ENCODE measurements around the gene YBEY. TPM values are rescaled to one million over a fixed set of nuclear protein-coding genes. Genes with fewer than 3 reads are reported as not detected.
"Not testable (repeated sequence)": the region's sequence is repeated elsewhere in the genome, so short reads cannot be mapped to it uniquely, and the experiment has no call there.

Gene YBEY
- total RNA-seq, 1 donor from 2014 or later, result 13.5 TPM

DNA sequence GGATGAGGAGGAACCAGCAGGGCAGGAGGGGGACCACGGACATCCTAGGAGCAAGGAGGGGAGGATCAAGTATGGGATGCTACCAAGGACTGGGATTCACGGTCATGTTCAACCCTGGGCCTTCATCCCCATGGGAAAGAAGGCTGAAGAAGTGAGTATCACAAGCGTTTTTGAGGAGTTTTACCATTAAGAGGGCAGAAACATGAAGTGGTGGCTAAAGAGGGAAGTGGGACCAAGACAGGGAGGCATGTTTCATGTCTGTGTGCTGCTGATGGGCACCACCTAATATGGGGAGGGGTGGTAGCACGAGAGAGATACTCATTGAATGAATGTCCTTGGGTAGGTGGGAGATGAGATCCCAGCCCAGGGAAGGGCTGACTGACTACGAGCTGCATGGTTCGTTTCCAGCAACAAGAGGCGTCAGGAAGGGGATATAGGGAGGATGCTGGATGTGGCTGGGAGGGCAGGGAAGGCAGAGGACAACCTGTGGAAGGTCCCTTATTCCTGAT, 46.3 kb upstream of the YBEY start:
- Histone ChIP-seq H3K36me3 (ENCODE audit: insufficient read depth, low read length) (peaks cover 74% of the 10 kb centered on the region), H3K27me3 (ENCODE audit: insufficient read depth, low read length) (no peaks in the 10 kb centered on the region), H3K79me2 (ENCODE audit: insufficient read depth, low read length) (no peaks in the 10 kb centered on the region), H3K4me2 (ENCODE audit: low read length) (no peak overlapping the region), H2AFZ (ENCODE audit: low read depth, low read length) (no peak overlapping the region), H4K20me1 (ENCODE audit: insufficient read depth, low read length) (peaks cover 19% of the 10 kb centered on the region), H3K9me3 (ENCODE audit: insufficient read depth, low read depth, low read length) (no peaks in the 10 kb centered on the region), H3K27ac (ENCODE audit: low read depth, low read length) (no peak overlapping the region), H3K9ac (ENCODE audit: low read length) (no peak overlapping the region), H3K4me3 (ENCODE audit: insufficient read depth, low read depth, low read length) (no peak overlapping the region), H3K4me1 (ENCODE audit: insufficient read depth, low read length) (no peaks in the 10 kb centered on the region)
- Mint-ChIP-seq H3K27me3 (ENCODE audit: low read depth, unreplicated experiment) (no peaks in the 10 kb centered on the region), H3K4me1 (ENCODE audit: low read depth, unreplicated experiment) (no peaks in the 10 kb centered on the region), H3K9me3 (ENCODE audit: unreplicated experiment) (no peaks in the 10 kb centered on the region), H3K27ac (ENCODE audit: unreplicated experiment) (no peak overlapping the region), H3K4me3 (ENCODE audit: unreplicated experiment) (no peak overlapping the region), H3K36me3 (ENCODE audit: low read depth, unreplicated experiment) (peaks cover 34% of the 10 kb centered on the region)
- DNase-seq (ENCODE audit: low read depth) (no peak), FAIRE-seq (no peak)
- TF ChIP-seq EZH2 (IDR thresholded peaks at IDR 0.05; ENCODE audit: insufficient read depth, low read length), result no peak
- TF ChIP-seq, protein P1, sequence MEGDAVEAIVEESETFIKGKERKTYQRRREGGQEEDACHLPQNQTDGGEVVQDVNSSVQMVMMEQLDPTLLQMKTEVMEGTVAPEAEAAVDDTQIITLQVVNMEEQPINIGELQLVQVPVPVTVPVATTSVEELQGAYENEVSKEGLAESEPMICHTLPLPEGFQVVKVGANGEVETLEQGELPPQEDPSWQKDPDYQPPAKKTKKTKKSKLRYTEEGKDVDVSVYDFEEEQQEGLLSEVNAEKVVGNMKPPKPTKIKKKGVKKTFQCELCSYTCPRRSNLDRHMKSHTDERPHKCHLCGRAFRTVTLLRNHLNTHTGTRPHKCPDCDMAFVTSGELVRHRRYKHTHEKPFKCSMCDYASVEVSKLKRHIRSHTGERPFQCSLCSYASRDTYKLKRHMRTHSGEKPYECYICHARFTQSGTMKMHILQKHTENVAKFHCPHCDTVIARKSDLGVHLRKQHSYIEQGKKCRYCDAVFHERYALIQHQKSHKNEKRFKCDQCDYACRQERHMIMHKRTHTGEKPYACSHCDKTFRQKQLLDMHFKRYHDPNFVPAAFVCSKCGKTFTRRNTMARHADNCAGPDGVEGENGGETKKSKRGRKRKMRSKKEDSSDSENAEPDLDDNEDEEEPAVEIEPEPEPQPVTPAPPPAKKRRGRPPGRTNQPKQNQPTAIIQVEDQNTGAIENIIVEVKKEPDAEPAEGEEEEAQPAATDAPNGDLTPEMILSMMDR (IDR thresholded peaks at IDR 0.05; ENCODE audit: insufficient read depth, low read depth, low read length), result no peak

DNA sequence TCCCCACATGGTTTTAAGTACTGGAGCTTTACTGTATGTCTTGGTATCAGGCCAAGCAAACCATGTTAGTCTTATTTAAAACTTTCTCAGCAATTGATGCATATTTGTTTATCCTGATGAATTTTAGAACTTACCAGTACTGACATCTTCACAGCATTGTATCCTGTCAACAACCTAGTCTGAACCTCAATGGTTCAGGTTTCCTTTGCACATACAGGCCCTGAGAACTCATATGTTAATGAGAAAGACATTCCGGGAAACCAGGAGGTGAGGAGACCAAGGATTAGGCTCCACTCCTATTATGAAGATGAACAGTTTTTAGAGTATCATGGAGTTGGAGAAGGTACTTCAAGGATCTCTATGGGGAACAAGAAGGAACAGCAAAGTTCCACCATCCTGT, 44.6 kb upstream of the YBEY start:
- not testable (repeated sequence) for DNase-seq (ENCODE audit: low read depth); FAIRE-seq; H3K27ac ChIP-seq (ENCODE audit: low read depth, low read length); H2AFZ ChIP-seq (ENCODE audit: low read depth, low read length); H3K4me3 ChIP-seq (ENCODE audit: insufficient read depth, low read depth, low read length); H3K27me3 ChIP-seq (ENCODE audit: insufficient read depth, low read length); H3K4me1 ChIP-seq (ENCODE audit: insufficient read depth, low read length); H3K4me2 ChIP-seq (ENCODE audit: low read length); H3K4me3 Mint-ChIP-seq (ENCODE audit: unreplicated experiment); H3K9me3 ChIP-seq (ENCODE audit: insufficient read depth, low read depth, low read length); H3K27ac Mint-ChIP-seq (ENCODE audit: unreplicated experiment); H3K27me3 Mint-ChIP-seq (ENCODE audit: low read depth, unreplicated experiment); H3K4me1 Mint-ChIP-seq (ENCODE audit: low read depth, unreplicated experiment); H3K9ac ChIP-seq (ENCODE audit: low read length); H3K79me2 ChIP-seq (ENCODE audit: insufficient read depth, low read length); H3K9me3 Mint-ChIP-seq (ENCODE audit: unreplicated experiment)
- Histone ChIP-seq H3K36me3 (ENCODE audit: insufficient read depth, low read length) (peaks cover 64% of the 10 kb centered on the region), H4K20me1 (ENCODE audit: insufficient read depth, low read length) (peaks cover 25% of the 10 kb centered on the region)
- peaks cover 32% of the 10 kb centered on the region for H3K36me3 Mint-ChIP-seq (ENCODE audit: low read depth, unreplicated experiment)

DNA sequence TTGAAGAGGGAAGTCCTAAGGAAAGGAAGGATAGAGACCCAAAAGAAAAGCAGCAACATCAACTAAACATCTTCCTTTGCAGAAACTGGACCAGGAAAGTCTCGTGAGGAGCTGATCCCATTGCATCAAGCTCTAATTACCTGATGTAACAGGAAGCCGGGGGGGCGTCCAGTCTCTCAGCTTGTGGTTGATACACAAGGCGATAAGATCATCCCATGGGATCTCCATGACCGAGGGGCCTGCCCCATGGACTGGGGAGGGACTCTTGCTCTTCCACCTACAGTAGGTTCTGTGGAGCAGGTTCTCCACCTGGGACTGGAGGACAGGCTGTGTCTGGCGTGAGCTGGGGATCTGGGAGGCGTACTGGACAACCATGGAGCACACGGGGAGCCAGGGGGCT, 42.8 kb upstream of the YBEY start:
- H3K4me3 ChIP-seq (ENCODE audit: insufficient read depth, low read depth, low read length), result no peak overlapping the region
- Mint-ChIP-seq H3K27ac (ENCODE audit: unreplicated experiment) (no peak overlapping the region), H3K27me3 (ENCODE audit: low read depth, unreplicated experiment) (no peaks in the 10 kb centered on the region), H3K4me3 (ENCODE audit: unreplicated experiment) (peak overlapping the region; percentile 6), H3K9me3 (ENCODE audit: unreplicated experiment) (no peaks in the 10 kb centered on the region), H3K36me3 (ENCODE audit: low read depth, unreplicated experiment) (peaks cover 34% of the 10 kb centered on the region), H3K4me1 (ENCODE audit: low read depth, unreplicated experiment) (no peaks in the 10 kb centered on the region)
- TF ChIP-seq, protein P1 (IDR thresholded peaks at IDR 0.05; ENCODE audit: insufficient read depth, low read depth, low read length), result no peak
- TF ChIP-seq EZH2 (IDR thresholded peaks at IDR 0.05; ENCODE audit: insufficient read depth, low read length), result no peak
- peaks cover 62% of the 10 kb centered on the region for H3K36me3 ChIP-seq (ENCODE audit: insufficient read depth, low read length)
- peaks cover 31% of the 10 kb centered on the region for H4K20me1 ChIP-seq (ENCODE audit: insufficient read depth, low read length)
- no peaks in the 10 kb centered on the region for H3K79me2 ChIP-seq (ENCODE audit: insufficient read depth, low read length)
- no peak overlapping the region for H2AFZ ChIP-seq (ENCODE audit: low read depth, low read length)
- no peak overlapping the region for H3K27ac ChIP-seq (ENCODE audit: low read depth, low read length)
- DNase-seq (ENCODE audit: low read depth), result no peak
- FAIRE-seq, result no peak
- no peak overlapping the region for H3K4me2 ChIP-seq (ENCODE audit: low read length)
- no peak overlapping the region for H3K9ac ChIP-seq (ENCODE audit: low read length)
- no peaks in the 10 kb centered on the region for H3K27me3 ChIP-seq (ENCODE audit: insufficient read depth, low read length)
- H3K4me1 ChIP-seq (ENCODE audit: insufficient read depth, low read length), result no peaks in the 10 kb centered on the region
- H3K9me3 ChIP-seq (ENCODE audit: insufficient read depth, low read depth, low read length), result no peaks in the 10 kb centered on the region
